BJ (cell line): Measurements from ENCODE around the gene COL6A3. TPM values are rescaled to one million over a fixed set of nuclear protein-coding genes. Genes with fewer than 3 reads are reported as not detected.

Experiments used
- CTCF ChIA-PET: fragments of 350-600 bp; formaldehyde crosslinking; extraction: SDS; loops from one replicate; lab custom pipeline; 2021; ENCODE audit warnings: antibody characterized with exemption, inconsistent platforms; lab: Yijun Ruan, JAX
- POLR2A ChIA-PET: fragments of 300-600 bp; sonication (Branson Sonifier 250); formaldehyde crosslinking; extraction: SDS; loops from one replicate; lab custom pipeline; 2021; ENCODE audit warnings: antibody characterized with exemption; lab: Charles Lee
- DNase-seq: peaks from one replicate; pipeline ENCODE4 v3.0.0-alpha.2; 2011; ENCODE audit warnings: low read depth
- H3K27me3 ChIP-seq: 2 replicates; pipeline ENCODE4 v1.6.0; 2011; ENCODE audit warnings: low read length; ENCODE audit not compliant: control insufficient read depth, insufficient read depth
- H3K36me3 ChIP-seq: 2 replicates; pipeline ENCODE4 v1.5.1; 2011; ENCODE audit warnings: low read length; ENCODE audit not compliant: control insufficient read depth, insufficient read depth
- H3K4me3 ChIP-seq: 2 replicates; pipeline ENCODE4 v1.5.1; 2011; ENCODE audit warnings: low read depth, mild to moderate bottlenecking, control low read depth, low read length
- polyA plus RNA-seq: library from polyadenylated mRNA; depleted of rRNA; stranded (reverse); fragments of >200 nt; gene quantifications from 2 replicates; pipeline ENCODE4 v1.2.3, GENCODE V29; 2011
- TF ChIP-seq, protein P1 (sequence below): IDR thresholded peaks from 2 replicates; pipeline ENCODE4 v1.5.1; 2011; ENCODE audit warnings: low read depth, mild to moderate bottlenecking, control low read depth, inconsistent platforms, low read length, moderate library complexity; ENCODE audit not compliant: insufficient read depth

Gene COL6A3
- polyA plus RNA-seq, 1 experiment = 695 TPM

- ChIA-PET CTCF (no interaction called here), POLR2A (interaction anchor here (0.5 kb wide), 1 partner anchor 87 kb away, joined by 3 read pairs; no protein-coding TSS in a partner anchor)
- no peak for DNase-seq
- Histone ChIP-seq H3K27me3 (no peaks in the 10 kb centered on the region), H3K36me3 (no peaks in the 10 kb centered on the region), H3K4me3 (no peak overlapping the region)
- TF ChIP-seq, protein P1, sequence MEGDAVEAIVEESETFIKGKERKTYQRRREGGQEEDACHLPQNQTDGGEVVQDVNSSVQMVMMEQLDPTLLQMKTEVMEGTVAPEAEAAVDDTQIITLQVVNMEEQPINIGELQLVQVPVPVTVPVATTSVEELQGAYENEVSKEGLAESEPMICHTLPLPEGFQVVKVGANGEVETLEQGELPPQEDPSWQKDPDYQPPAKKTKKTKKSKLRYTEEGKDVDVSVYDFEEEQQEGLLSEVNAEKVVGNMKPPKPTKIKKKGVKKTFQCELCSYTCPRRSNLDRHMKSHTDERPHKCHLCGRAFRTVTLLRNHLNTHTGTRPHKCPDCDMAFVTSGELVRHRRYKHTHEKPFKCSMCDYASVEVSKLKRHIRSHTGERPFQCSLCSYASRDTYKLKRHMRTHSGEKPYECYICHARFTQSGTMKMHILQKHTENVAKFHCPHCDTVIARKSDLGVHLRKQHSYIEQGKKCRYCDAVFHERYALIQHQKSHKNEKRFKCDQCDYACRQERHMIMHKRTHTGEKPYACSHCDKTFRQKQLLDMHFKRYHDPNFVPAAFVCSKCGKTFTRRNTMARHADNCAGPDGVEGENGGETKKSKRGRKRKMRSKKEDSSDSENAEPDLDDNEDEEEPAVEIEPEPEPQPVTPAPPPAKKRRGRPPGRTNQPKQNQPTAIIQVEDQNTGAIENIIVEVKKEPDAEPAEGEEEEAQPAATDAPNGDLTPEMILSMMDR = no peak
These were observed 105.0 kb downstream of the COL6A3 start for GRCh38 chr2:237309011-237309410.

- ChIA-PET CTCF (interaction anchor here (1.4 kb wide), 1 partner anchor 8 kb away, joined by 3 read pairs; no protein-coding TSS in a partner anchor), POLR2A (no interaction called here)
- TF ChIP-seq, protein P1 = no peak
- H3K27me3 ChIP-seq = no peaks in the 10 kb centered on the region
- DNase-seq = no peak
- H3K36me3 ChIP-seq = no peaks in the 10 kb centered on the region
- H3K4me3 ChIP-seq = no peak overlapping the region
These were observed 106.5 kb downstream of the COL6A3 start for GRCh38 chr2:237307474-237307873.

- ChIA-PET CTCF (interaction anchor here (1.4 to 2.1 kb wide), 2 partner anchors 8 to 10 kb away, joined by 3 to 7 read pairs; no protein-coding TSS in a partner anchor), POLR2A (no interaction called here)
These were observed 107.2 kb downstream of the COL6A3 start for GRCh38 chr2:237306787-237307170.

GRCh38 chr2:237306083-237306786 lies 107.7 kb downstream of the COL6A3 start:
- H3K4me3 ChIP-seq = no peak overlapping the region
- CTCF ChIA-PET = interaction anchor here (1.4 to 2.1 kb wide), 2 partner anchors 9 kb away, joined by 3 to 7 read pairs; no protein-coding TSS in a partner anchor
- TF ChIP-seq, protein P1 = no peak
- no peak for DNase-seq
- POLR2A ChIA-PET = no interaction called here
- no peaks in the 10 kb centered on the region for H3K27me3 ChIP-seq
- H3K36me3 ChIP-seq = no peaks in the 10 kb centered on the region

More at GRCh38 chr2:237306787-237307170, 107.2 kb downstream of the COL6A3 start:
- Histone ChIP-seq H3K27me3 (no peaks in the 10 kb centered on the region), H3K36me3 (no peaks in the 10 kb centered on the region), H3K4me3 (no peak overlapping the region)
- no peak for DNase-seq
- TF ChIP-seq, protein P1 = no peak

GRCh38 chr2:237305579-237305978 lies 108.4 kb downstream of the COL6A3 start:
- no peaks in the 10 kb centered on the region for H3K36me3 ChIP-seq
- DNase-seq = no peak
- TF ChIP-seq, protein P1 = no peak
- H3K27me3 ChIP-seq = no peaks in the 10 kb centered on the region
- CTCF ChIA-PET = interaction anchor here (0.6 to 2.1 kb wide), 3 partner anchors 9 to 139 kb away, joined by 3 to 7 read pairs (median 7); no protein-coding TSS in a partner anchor
- POLR2A ChIA-PET = no interaction called here
- no peak overlapping the region for H3K4me3 ChIP-seq
